Posterior cingulate gyrus (tissue), 11 donors: ENCODE data around the gene WDR38.

Experiments
- DNase-seq, 10 donors: peaks; one replicate each; pipeline versions ENCODE4 v3.0.0 to v3.0.0-alpha.2; 2020 to 2021; ENCODE audit warnings: mixed read lengths in 3 of 10
- intact Hi-C: fragments of 100-400 bp; cut with DNase I; formaldehyde crosslinking; loops from one replicate; pipeline ENCODE4 v1.15.1; 2023

The WDR38 gene

GRCh38 chr9:124855944-124856765 is 2.9 kb downstream of the WDR38 start:
- DNase-seq = peak in 1 of 10 donors; percentile 88
- intact Hi-C loops = loop anchor here (10.0 kb wide), 1 partner anchor 519 kb away; no protein-coding TSS in a partner anchor

- intact Hi-C loops = loop anchor here (10.0 kb wide), 1 partner anchor 517 kb away; no protein-coding TSS in a partner anchor
Measured at GRCh38 chr9:124857533-124858162, 4.4 kb downstream of the WDR38 start.

DNA sequence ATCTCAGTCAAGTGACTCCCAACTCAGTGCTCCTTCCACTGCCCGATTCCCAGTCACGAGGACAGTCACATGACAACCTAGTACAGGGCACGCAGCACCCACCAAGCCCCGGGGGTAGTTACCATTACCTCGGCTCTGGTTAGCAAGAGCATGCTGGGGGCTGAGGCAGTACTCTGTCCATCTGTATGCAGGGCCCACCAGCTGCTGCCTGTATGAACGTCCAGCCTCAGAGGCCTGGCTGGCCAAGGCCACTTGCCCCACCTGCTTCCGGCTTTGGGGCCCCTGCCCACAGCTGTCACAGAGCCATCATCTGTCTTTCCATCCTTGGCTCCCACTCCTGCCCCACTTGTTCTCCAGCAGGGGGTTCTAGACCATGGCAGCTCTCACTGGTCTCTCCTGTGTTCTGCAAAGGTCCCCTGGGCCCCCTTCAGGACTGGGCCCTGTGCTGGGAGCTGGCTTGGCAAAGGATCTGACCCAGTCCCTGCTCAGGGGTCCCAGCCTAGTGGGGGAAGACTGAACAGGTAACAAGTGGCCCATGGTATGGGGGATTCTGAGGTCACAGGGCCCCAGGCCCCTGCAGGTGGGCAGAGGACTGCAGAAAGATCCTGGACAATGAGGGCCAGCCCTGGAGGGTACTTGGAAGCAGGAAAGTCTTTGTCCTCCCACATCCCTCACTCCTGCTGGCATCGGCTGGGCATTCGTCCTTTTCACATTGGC is 5.2 kb downstream of the WDR38 start:
- no peak for DNase-seq
- intact Hi-C loops = loop anchor here (10.0 kb wide), 1 partner anchor 516 kb away; no protein-coding TSS in a partner anchor

More at GRCh38 chr9:124857533-124858162, 4.4 kb downstream of the WDR38 start:
- no peak for DNase-seq

DNA sequence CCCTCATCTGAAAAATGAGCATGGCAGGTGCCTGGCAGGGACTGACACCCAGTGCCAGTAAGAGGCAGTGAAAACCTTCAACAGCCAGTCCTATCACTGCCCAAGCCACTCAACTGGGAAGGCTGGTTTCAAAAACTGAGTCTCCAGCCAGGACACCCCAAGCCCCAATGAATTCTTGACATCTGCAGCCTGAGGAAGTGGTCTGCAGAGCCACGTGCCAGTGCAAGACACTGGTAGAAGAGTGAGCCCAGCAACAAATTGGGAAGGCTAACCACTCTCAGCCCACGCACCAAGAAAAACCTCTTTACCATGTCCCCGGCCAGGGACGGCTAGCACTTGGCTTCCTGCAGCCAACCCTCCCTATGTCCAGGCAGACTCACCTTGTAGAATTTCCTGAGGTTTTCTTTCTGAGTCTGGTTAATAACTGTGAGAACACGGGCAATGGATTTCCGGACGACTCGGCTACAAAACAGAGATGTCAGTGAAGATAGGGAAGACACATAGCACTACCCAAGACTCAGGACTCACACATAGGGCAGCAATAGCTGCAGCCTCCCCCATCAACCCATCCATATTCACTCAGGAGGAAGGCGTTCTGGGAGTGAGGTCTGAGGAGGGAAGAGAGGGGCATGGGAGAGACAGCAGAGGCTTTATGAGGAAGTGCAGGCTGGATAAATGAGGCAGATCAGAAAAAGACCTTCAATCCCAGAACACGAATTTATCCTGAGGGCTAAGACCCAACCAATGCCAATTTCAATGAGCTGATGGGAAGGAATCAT is 6.7 kb downstream of the WDR38 start:
- no peak for DNase-seq
- intact Hi-C loops = loop anchor here (5.0 to 10.0 kb wide), 3 partner anchors 282 to 515 kb away; partner anchors contain the start of genes PSMB7 and SCAI

DNA sequence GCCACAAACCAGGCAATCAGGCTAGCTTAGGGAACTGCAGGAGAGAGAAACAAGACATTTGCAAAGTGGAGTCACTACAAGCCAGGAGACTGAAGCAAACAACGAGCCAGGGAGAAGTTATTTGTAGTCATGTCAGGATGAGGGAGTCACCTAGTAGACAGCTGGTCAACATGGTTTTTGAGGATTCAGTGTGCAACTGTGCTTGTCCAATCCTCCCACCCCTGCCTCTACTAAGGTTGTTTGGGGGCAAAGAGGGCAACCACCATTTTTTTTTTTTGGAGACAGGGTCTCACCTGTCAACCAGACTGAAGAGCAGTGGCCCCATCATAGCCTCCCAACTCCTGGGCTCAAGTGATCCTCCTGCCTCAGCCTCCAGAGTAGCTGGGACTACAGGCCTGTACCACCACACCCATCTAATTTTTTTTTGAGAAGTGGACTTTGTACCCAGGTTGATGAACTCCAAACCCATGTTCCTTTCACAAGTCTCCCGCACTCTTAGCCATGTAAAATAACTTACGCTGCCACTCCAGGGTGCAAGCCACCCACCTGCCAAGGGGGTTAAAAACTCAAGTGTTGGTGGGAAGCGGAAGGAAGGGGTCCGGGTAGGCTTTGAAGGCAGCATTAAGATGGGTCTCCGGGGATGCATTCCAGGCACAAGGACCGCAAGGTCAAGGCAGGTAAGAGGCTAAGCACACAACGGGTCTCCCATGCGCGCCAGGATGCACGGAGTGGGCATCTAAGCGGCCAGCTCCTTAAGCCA is 7.5 kb downstream of the WDR38 start:
- intact Hi-C loops = loop anchor here (5.0 kb wide), 2 partner anchors 282 to 443 kb away; partner anchors contain the start of genes PSMB7 and SCAI
- DNase-seq = no peak

GRCh38 chr9:124861342-124862229 is 8.3 kb downstream of the WDR38 start, which contains the start of the genes ARPC5L and RPL35:
Gene ARPC5L (plus strand): TSS chr9:124862130. CDS start chr9:124869291, 7,161 bp downstream.
Gene RPL35 (minus strand): TSS chr9:124861957. CDS start chr9:124861912, 45 bp downstream.
- intact Hi-C loops = loop anchor here (5.0 kb wide), 2 partner anchors 281 to 444 kb away; partner anchors contain the start of genes PSMB7 and SCAI
- peak; percentile 92 to 100 (median 96) for DNase-seq

DNA sequence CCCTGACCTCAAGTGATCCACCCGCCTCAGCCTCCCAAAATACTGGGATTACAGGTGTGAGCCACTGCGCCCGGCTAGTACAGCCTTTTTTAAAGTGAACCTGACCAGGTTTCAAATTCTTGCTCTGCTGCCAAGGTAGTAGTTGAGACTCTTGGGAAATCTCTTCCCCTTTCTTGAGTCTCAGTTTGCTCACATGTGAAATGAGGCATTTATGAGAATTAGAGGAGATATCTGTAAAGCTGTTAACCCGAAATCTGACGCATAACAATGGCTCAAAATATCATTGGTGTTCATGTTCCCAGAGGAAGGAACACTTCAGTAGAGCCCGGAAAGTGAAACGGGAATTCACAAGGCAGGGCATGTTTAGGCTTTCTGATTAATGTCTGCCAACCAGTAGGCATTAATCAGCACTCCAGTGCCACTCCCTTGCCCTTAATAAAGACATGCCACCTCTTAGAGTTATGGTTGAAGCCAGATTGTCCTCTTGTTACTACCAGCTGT is 10.2 kb downstream of the WDR38 start:
- intact Hi-C loops = loop anchor here (5.0 kb wide), 2 partner anchors 279 to 446 kb away; partner anchors contain the start of genes PSMB7 and SCAI
- DNase-seq = no peak

GRCh38 chr9:124868511-124869465 is 15.5 kb downstream of the WDR38 start:
- intact Hi-C loops = loop anchor here (5.0 kb wide), 1 partner anchor 74 kb away; the partner anchor contains the start of gene GOLGA1

GRCh38 chr9:124869466-124869985 is 16.3 kb downstream of the WDR38 start:
- intact Hi-C loops = loop anchor here (5.0 kb wide), 1 partner anchor 73 kb away; the partner anchor contains the start of gene GOLGA1
- DNase-seq = peak in 1 of 10 donors; percentile 20

More at GRCh38 chr9:124868511-124869465, 15.5 kb downstream of the WDR38 start:
- peak; percentile 76 to 98 (median 84) for DNase-seq

GRCh38 chr9:124869986-124870560 is 16.8 kb downstream of the WDR38 start:
- intact Hi-C loops = loop anchor here (5.0 kb wide), 1 partner anchor 72 kb away; the partner anchor contains the start of gene GOLGA1
- DNase-seq = peak in 3 of 10 donors; percentile 23 to 88 (median 74)

GRCh38 chr9:124870723-124871122 is 17.5 kb downstream of the WDR38 start:
- intact Hi-C loops = no loop called here
- no peak for DNase-seq

DNA sequence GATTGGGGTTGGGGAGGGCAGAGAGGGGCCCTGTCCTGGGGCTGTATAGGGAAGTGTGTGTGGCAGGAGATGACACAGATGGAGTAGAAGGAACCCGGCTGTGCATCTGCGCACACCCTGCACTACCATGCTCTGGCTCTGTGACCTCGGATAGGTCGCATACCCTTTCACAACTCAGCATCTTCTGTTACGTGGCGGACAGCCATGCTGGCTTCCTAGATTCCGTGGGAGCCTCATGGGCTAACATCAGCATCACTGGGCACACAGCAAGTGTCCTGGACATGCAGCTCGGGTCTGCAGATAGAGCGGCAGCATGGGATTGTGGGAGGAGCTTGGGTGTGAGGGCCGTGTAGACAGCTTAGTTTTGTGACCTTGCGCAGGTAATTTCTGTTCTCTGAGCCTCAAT is 17.9 kb downstream of the WDR38 start:
- no peak for DNase-seq
- intact Hi-C loops = no loop called here

GRCh38 chr9:124873664-124874063 is 20.4 kb downstream of the WDR38 start:
- intact Hi-C loops = no loop called here
- DNase-seq = peak in 7 of 10 donors; percentile 48 to 95 (median 71)

- intact Hi-C loops = no loop called here
- peak in 3 of 10 donors; percentile 22 to 67 (median 28) for DNase-seq
Measured at GRCh38 chr9:124875501-124875900, 22.2 kb downstream of the WDR38 start.

- peak in 3 of 10 donors; percentile 65 to 83 (median 75) for DNase-seq
- intact Hi-C loops = no loop called here
Measured at GRCh38 chr9:124877021-124877782, 23.9 kb downstream of the WDR38 start.
